K562 (cell line): ENCODE data around the gene EXD2. TPM values are rescaled to one million over a fixed set of nuclear protein-coding genes. Genes with fewer than 3 reads are reported as not detected.

ENCODE experiments used
- BRCA1 ChIP-seq, 2 experiments: fragments of 450-650 bp in 1 of 2; sonication (generic) in 1 of 2; formaldehyde crosslinking in 1 of 2; IDR thresholded peaks; 2 replicates each; pipeline versions ENCODE4 v1.5.0 to v1.6.1; 2017 to 2020; ENCODE audit warnings: mild to moderate bottlenecking in 1 of 2, missing genetic modification reagents in 1 of 2
- CREM ChIP-seq: IDR thresholded peaks from 2 replicates; pipeline ENCODE4 v1.6.1; 2014; ENCODE audit warnings: antibody characterized with exemption, low read depth
- TFAM ChIP-seq: fragments of 250-450 bp; sonication (Bioruptor Pico); conservative IDR thresholded peaks from 2 replicates; pipeline ENCODE4 v1.5.0; 2021; ENCODE audit warnings: mild to moderate bottlenecking, moderate library complexity
- U2AF2 ChIP-seq: fragments of 200-400 bp; formaldehyde crosslinking; optimal IDR thresholded peaks from 2 replicates; pipeline ENCODE3; 2017; ENCODE audit warnings: low read depth, mild to moderate bottlenecking, low read length
- polyA plus RNA-seq, 8 experiments: library from polyadenylated mRNA; depleted of rRNA in 4 of 8; stranded (reverse) in 5 of 8; unstranded in 3 of 8; fragments of >200 nt; fragmentation: Nextera tagmentation in 2 of 8; fragmentation: Illumina TruSeq in 1 of 8; extraction: Ambion mirVana in 2 of 8; extraction: Trizol in 1 of 8; gene quantifications; 2 replicates each; pipeline versions ENCODE4 v1.2.1 to v1.2.3, GENCODE V29; 2011 to 2014; ENCODE audit warnings: inconsistent platforms in 1 of 8, missing spikeins in 1 of 8
- total RNA-seq, 7 experiments: library from RNA; depleted of rRNA in 6 of 7; stranded (reverse); fragments of >200 nt in 6 of 7; fragmentation: Illumina TruSeq in 2 of 7; extraction: Trizol in 2 of 7; gene quantifications; 2 replicates each; pipeline versions ENCODE4 v1.2.1 to v1.2.3, GENCODE V29; 2011 to 2021; ENCODE audit warnings: low replicate concordance in 1 of 7
- TF ChIP-seq, protein P1 (sequence below): sonication (generic); formaldehyde crosslinking; IDR thresholded peaks from 2 replicates; pipeline ENCODE4 v1.8.0; 2022; ENCODE audit warnings: mild to moderate bottlenecking, missing genetic modification reagents

EXD2 gene
- total and polyA plus RNA-seq, 9 of the 15 experiments (the other 6 are each of a cell fraction or from before 2014, with no cell fraction given): 1.6 to 7.5 (median 3.7) TPM

DNA sequence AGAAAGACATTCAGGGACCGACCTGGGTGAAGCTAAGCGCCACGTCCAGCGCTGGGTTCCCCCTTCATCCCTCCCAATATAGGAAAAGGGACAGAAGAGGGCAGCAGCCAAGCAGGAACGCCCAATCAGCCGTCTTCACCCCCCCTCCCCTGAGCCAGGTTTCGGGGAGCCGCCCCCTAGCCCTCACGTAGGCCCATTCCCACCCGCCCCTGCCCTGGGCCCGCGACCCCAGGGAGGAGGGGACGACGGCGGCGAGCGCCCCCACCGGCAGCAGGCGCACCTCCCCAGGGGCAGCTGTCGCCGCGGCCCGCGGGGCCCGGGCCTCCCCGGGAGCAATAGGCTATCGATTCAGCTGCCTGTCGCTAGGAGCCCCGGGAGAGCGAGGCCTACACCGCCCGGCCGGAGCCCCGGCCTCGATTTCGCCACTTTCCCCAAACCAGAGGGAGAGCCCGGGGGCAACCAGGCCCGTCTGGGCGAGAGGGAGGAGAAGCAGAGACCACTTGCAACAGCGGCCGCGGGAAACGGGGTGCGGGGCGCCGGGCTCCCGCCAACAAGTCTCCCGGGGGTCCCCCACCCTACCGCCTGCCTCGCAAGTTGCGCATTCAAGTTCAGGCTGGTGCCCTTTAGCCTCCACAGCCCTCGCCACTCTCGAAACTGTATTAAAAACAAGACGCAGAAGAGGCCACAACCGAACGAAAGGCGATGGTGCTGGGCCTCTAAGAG, 39.7 kb upstream of the EXD2 start (continued):
- TF ChIP-seq, protein P1, sequence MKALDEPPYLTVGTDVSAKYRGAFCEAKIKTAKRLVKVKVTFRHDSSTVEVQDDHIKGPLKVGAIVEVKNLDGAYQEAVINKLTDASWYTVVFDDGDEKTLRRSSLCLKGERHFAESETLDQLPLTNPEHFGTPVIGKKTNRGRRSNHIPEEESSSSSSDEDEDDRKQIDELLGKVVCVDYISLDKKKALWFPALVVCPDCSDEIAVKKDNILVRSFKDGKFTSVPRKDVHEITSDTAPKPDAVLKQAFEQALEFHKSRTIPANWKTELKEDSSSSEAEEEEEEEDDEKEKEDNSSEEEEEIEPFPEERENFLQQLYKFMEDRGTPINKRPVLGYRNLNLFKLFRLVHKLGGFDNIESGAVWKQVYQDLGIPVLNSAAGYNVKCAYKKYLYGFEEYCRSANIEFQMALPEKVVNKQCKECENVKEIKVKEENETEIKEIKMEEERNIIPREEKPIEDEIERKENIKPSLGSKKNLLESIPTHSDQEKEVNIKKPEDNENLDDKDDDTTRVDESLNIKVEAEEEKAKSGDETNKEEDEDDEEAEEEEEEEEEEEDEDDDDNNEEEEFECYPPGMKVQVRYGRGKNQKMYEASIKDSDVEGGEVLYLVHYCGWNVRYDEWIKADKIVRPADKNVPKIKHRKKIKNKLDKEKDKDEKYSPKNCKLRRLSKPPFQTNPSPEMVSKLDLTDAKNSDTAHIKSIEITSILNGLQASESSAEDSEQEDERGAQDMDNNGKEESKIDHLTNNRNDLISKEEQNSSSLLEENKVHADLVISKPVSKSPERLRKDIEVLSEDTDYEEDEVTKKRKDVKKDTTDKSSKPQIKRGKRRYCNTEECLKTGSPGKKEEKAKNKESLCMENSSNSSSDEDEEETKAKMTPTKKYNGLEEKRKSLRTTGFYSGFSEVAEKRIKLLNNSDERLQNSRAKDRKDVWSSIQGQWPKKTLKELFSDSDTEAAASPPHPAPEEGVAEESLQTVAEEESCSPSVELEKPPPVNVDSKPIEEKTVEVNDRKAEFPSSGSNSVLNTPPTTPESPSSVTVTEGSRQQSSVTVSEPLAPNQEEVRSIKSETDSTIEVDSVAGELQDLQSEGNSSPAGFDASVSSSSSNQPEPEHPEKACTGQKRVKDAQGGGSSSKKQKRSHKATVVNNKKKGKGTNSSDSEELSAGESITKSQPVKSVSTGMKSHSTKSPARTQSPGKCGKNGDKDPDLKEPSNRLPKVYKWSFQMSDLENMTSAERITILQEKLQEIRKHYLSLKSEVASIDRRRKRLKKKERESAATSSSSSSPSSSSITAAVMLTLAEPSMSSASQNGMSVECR (CRISPR knock-in tag): peak; percentile 60; the same call in 1 of the 2 replicates
- TF ChIP-seq CREM (no peak), U2AF2 (no peak), BRCA1 (IDR thresholded peaks at IDR 0.05) (no peak), BRCA1 (CRISPR knock-in tag; IDR thresholded peaks at IDR 0.05) (no peak), TFAM (CRISPR knock-in tag) (no peak)
